SK-N-SH (cell line): ENCODE data around the gene OR51E2. TPM values are rescaled to one million over a fixed set of nuclear protein-coding genes. Genes with fewer than 3 reads are reported as not detected.

ENCODE experiments used
- CTCF ChIA-PET: fragments of 300-600, 350-600 bp; formaldehyde crosslinking; extraction: SDS; loops from one replicate; lab custom pipeline; 2021; lab: Yijun Ruan, JAX
- POLR2A ChIA-PET: fragments of 350-600 bp; sonication (Branson Sonifier 250); formaldehyde crosslinking; extraction: SDS; loops from one replicate; lab custom pipeline; 2020; ENCODE audit warnings: antibody characterized with exemption, inconsistent platforms; lab: Yijun Ruan, JAX
- DNase-seq: peaks from one replicate; pipeline ENCODE4 v3.0.0; 2012
- H2AFZ ChIP-seq: fragments of 200-600 bp; sonication (generic); 2 replicates; pipeline ENCODE4 v1.8.1; 2016; ENCODE audit warnings: antibody characterized with exemption, mild to moderate bottlenecking, low read depth
- H3F3A ChIP-seq: fragments of 200-600 bp; sonication (generic); replicated peaks from 2 replicates; pipeline ENCODE3; 2016; ENCODE audit warnings: antibody characterized with exemption, mild to moderate bottlenecking; ENCODE audit not compliant: insufficient read depth
- H3K27ac ChIP-seq, 2 experiments: fragments of 200-500 bp in 1 of 2; fragments of 200-600 bp in 1 of 2; sonication (Bioruptor generic) in 1 of 2; sonication (generic), shearing (Covaris generic) in 1 of 2; 2 replicates each; pipeline versions ENCODE4 v1.5.1 to v1.6.1; 2014 to 2016; ENCODE audit warnings: low read depth in 2 of 2, inconsistent platforms in 1 of 2, low read length in 1 of 2, mild to moderate bottlenecking in 1 of 2, mixed read lengths in 1 of 2
- H3K27me3 ChIP-seq: fragments of 200-600 bp; sonication (generic), shearing (Covaris generic); 2 replicates; pipeline ENCODE4 v1.6.1; 2016; ENCODE audit warnings: mixed run types; ENCODE audit not compliant: insufficient read depth
- H3K36me3 ChIP-seq, 2 experiments: fragments of 200-500 bp in 1 of 2; fragments of 200-600 bp in 1 of 2; sonication (Bioruptor generic) in 1 of 2; sonication (generic) in 1 of 2; replicated peaks in 1 of 2; 2 replicates each; pipeline versions ENCODE3 to v1.5.1; 2014 to 2016; ENCODE audit warnings: low read length in 1 of 2, mild to moderate bottlenecking in 1 of 2; ENCODE audit not compliant: insufficient read depth in 2 of 2, control insufficient read depth in 1 of 2
- H3K4me1 ChIP-seq, 2 experiments: fragments of 200-500 bp in 1 of 2; fragments of 200-600 bp in 1 of 2; sonication (Bioruptor generic) in 1 of 2; sonication (generic), shearing (Covaris generic) in 1 of 2; 2 replicates each; pipeline versions ENCODE4 v1.5.1 to v1.6.1; 2014 to 2016; ENCODE audit warnings: low read depth in 1 of 2, low read length in 1 of 2, mixed run types in 1 of 2; ENCODE audit not compliant: insufficient read depth in 2 of 2, control insufficient read depth in 1 of 2
- H3K4me2 ChIP-seq: fragments of 200-600 bp; sonication (generic), shearing (Covaris generic); 2 replicates; pipeline ENCODE4 v1.6.1; 2017; ENCODE audit warnings: mixed run types
- H3K4me3 ChIP-seq, 2 experiments: fragments of 200-500 bp in 1 of 2; fragments of 200-600 bp in 1 of 2; sonication (Bioruptor generic) in 1 of 2; sonication (generic), shearing (Covaris generic) in 1 of 2; 2 replicates each; pipeline versions ENCODE4 v1.5.1 to v1.8.1; 2014 to 2016; ENCODE audit warnings: low read depth in 2 of 2, inconsistent platforms in 1 of 2, low read length in 1 of 2, mild to moderate bottlenecking in 1 of 2, mixed read lengths in 1 of 2, moderate library complexity in 1 of 2
- H3K79me2 ChIP-seq: fragments of 200-600 bp; sonication (generic); 2 replicates; pipeline ENCODE4 v1.8.1; 2017; ENCODE audit warnings: mild to moderate bottlenecking; ENCODE audit not compliant: insufficient read depth
- H3K9ac ChIP-seq: fragments of 200-600 bp; sonication (generic); 2 replicates; pipeline ENCODE4 v1.6.1; 2017; ENCODE audit warnings: mixed run types
- H3K9me2 ChIP-seq: fragments of 200-600 bp; sonication (generic); 2 replicates; pipeline ENCODE4 v1.6.1; 2017; ENCODE audit warnings: mixed run types
- H3K9me3 ChIP-seq: fragments of 200-600 bp; sonication (generic); 2 replicates; pipeline ENCODE4 v1.6.1; 2017; ENCODE audit warnings: mixed run types, mild to moderate bottlenecking, moderate library complexity
- H4K20me1 ChIP-seq: fragments of 200-600 bp; sonication (generic); 2 replicates; pipeline ENCODE4 v1.6.1; 2017; ENCODE audit warnings: mild to moderate bottlenecking, mixed run types; ENCODE audit not compliant: insufficient read depth
- ELF1 ChIP-seq: IDR thresholded peaks from 2 replicates; pipeline ENCODE4 v1.4.0; 2012
- EP300 ChIP-seq, 2 experiments: IDR thresholded peaks; 2 replicates each; pipeline versions ENCODE4 v1.4.0 to v1.6.1; 2012; ENCODE audit warnings: borderline replicate concordance in 1 of 2, low read depth in 1 of 2, low read length in 1 of 2
- EZH2phosphoT487 ChIP-seq: fragments of 200-600 bp; sonication (generic); IDR thresholded peaks from 2 replicates; pipeline ENCODE4 v1.6.1; 2017; ENCODE audit warnings: low read depth, mixed run types, mild to moderate bottlenecking, antibody characterized with exemption, moderate library complexity, borderline replicate concordance
- FOSL2 ChIP-seq: IDR thresholded peaks from 2 replicates; pipeline ENCODE4 v1.4.0; 2012; ENCODE audit warnings: low read depth, mild to moderate bottlenecking, moderate library complexity, borderline replicate concordance
- FOXJ3 ChIP-seq: sonication (generic); formaldehyde crosslinking; IDR thresholded peaks from 2 replicates; pipeline ENCODE4 v1.5.1; 2020; ENCODE audit warnings: mild to moderate bottlenecking, missing genetic modification reagents
- FOXM1 ChIP-seq: IDR thresholded peaks from 2 replicates; pipeline ENCODE4 v1.4.0; 2012; ENCODE audit warnings: low read depth, mild to moderate bottlenecking
- GABPA ChIP-seq: IDR thresholded peaks from 2 replicates; pipeline ENCODE4 v1.4.0; 2012; ENCODE audit warnings: low read depth, mild to moderate bottlenecking
- IRF3 ChIP-seq: fragments of 150-350 bp; IDR thresholded peaks from 2 replicates; pipeline ENCODE4 v1.6.1; 2016; ENCODE audit warnings: mild to moderate bottlenecking, low read depth, low read length
- MXI1 ChIP-seq: IDR thresholded peaks from 2 replicates; pipeline ENCODE4 v1.6.1; 2012; ENCODE audit warnings: mild to moderate bottlenecking, low read depth, low read length, improper control_type of control experiment
- NFIC ChIP-seq: IDR thresholded peaks from 2 replicates; pipeline ENCODE4 v1.4.0; 2012; ENCODE audit warnings: borderline replicate concordance
- PBX3 ChIP-seq: IDR thresholded peaks from 2 replicates; pipeline ENCODE4; 2012
- POLR2AphosphoS5 ChIP-seq: IDR thresholded peaks from 2 replicates; pipeline ENCODE4 v1.6.1; 2012; ENCODE audit warnings: low read depth, low read length
- RAD21 ChIP-seq: IDR thresholded peaks from 2 replicates; pipeline ENCODE4 v1.6.1; 2012; ENCODE audit warnings: mild to moderate bottlenecking, low read length
- RCOR1 ChIP-seq: fragments of 150-350 bp; IDR thresholded peaks from 2 replicates; pipeline ENCODE4 v1.6.1; 2017; ENCODE audit warnings: antibody characterized with exemption, low read length
- RFX5 ChIP-seq: IDR thresholded peaks from 2 replicates; pipeline ENCODE4 v1.6.1; 2012; ENCODE audit warnings: mild to moderate bottlenecking, improper control_type of control experiment, low read length
- SIN3A ChIP-seq: IDR thresholded peaks from 2 replicates; pipeline ENCODE4 v1.6.1; 2012; ENCODE audit warnings: low read depth, mild to moderate bottlenecking, low read length, moderate library complexity, borderline replicate concordance
- TCF12 ChIP-seq: IDR thresholded peaks from 2 replicates; pipeline ENCODE4 v1.4.0; 2012
- TEAD4 ChIP-seq: IDR thresholded peaks from 2 replicates; pipeline ENCODE4 v1.4.0; 2012; ENCODE audit warnings: mild to moderate bottlenecking, borderline replicate concordance; ENCODE audit not compliant: insufficient read depth
- USF1 ChIP-seq: IDR thresholded peaks from 2 replicates; pipeline ENCODE4 v1.4.0; 2012; ENCODE audit warnings: low read depth, borderline replicate concordance
- USF2 ChIP-seq: fragments of 150-350 bp; IDR thresholded peaks from 2 replicates; pipeline ENCODE4 v1.6.1; 2017; ENCODE audit warnings: antibody characterized with exemption, low read length, low read depth, borderline replicate concordance
- YY1 ChIP-seq: IDR thresholded peaks from 2 replicates; pipeline ENCODE4 v1.4.0; 2012; ENCODE audit warnings: low read depth, mild to moderate bottlenecking
- ZBTB33 ChIP-seq: IDR thresholded peaks from 2 replicates; pipeline ENCODE4 v1.4.0; 2012; ENCODE audit warnings: low read depth, borderline replicate concordance
- WGBS: methylation state at CpG from one replicate; pipeline ENCODE4 v1.1.6; 2017; ENCODE audit warnings: low lambda C conversion rate; 5-methylcytosine and 5-hydroxymethylcytosine counted together
- polyA plus RNA-seq, 3 experiments: library from polyadenylated mRNA; depleted of rRNA; stranded (reverse); fragments of >200 nt; gene quantifications; 2 replicates each; pipeline ENCODE4 v1.2.3, GENCODE V29; 2012
- TF ChIP-seq, protein P1 (sequence below): IDR thresholded peaks from 2 replicates; pipeline ENCODE4 v1.4.0; 2012; ENCODE audit warnings: low read depth

Gene OR51E2
- polyA plus RNA-seq, 1 of the 3 experiments (the other 2 are of a cell fraction), result not detected

- TF ChIP-seq YY1, result no peak
- no peak for TF ChIP-seq FOSL2
- TF ChIP-seq NFIC, result no peak
- no peak for TF ChIP-seq GABPA
- no peak for TF ChIP-seq TEAD4
- no peak for TF ChIP-seq PBX3
- TF ChIP-seq FOXM1, result no peak
- TF ChIP-seq USF1, result no peak
- TF ChIP-seq POLR2AphosphoS5, result no peak
- TF ChIP-seq EZH2phosphoT487, result no peak
- no peak for TF ChIP-seq SIN3A
- TF ChIP-seq IRF3, result no peak
- no peak for TF ChIP-seq RAD21
- no peak for TF ChIP-seq ELF1
- H3K9ac ChIP-seq, result no peak overlapping the region
- DNase-seq, result no peak
- H3K27me3 ChIP-seq, result no peaks in the 10 kb centered on the region; the same call in 1 of the 2 replicates
- ChIA-PET POLR2A (no interaction called here), CTCF (no interaction called here)
- H3K36me3 ChIP-seq, result no peaks in the 10 kb centered on the region
- WGBS, result 8% methylated on average over 2 of the region's 2 CpGs
- no peaks in the 10 kb centered on the region for H3K9me3 ChIP-seq
- no peak overlapping the region for H2AFZ ChIP-seq
- H4K20me1 ChIP-seq, result no peaks in the 10 kb centered on the region
- no peaks in the 10 kb centered on the region for H3K79me2 ChIP-seq
- no peaks in the 10 kb centered on the region for H3K9me2 ChIP-seq
- H3K4me3 ChIP-seq, result no peak overlapping the region
- no peaks in the 10 kb centered on the region; a peak in 1 of 4 replicates for H3K4me1 ChIP-seq
- no peak overlapping the region for H3K4me2 ChIP-seq
- H3F3A ChIP-seq, result no peaks in the 10 kb centered on the region
- H3K27ac ChIP-seq, result no peak overlapping the region
These were observed 19.7 kb downstream of the OR51E2 start for GRCh38 chr11:4677948-4678347.

DNA sequence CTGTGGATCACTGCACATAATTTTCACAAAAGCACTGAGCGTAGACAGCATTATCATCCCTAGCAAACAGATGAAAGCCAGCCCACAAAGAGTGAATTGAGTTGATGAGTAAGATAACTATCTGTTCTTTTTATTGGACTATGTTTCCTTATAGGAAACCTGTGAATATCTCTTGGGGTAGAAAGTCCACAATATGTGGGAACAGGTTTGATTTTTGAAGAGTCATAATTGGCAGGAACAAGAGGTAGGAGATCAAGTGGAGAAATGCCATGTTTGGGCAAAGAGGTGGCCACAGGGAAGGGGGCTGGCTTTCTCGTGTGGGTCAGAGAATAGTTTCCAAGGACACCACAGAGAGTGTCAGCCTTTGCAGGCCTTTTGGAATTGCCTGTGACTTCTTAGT is 23.9 kb downstream of the OR51E2 start:
- Histone ChIP-seq H3K9me3 (no peaks in the 10 kb centered on the region), H2AFZ (no peak overlapping the region), H3K4me1 (no peaks in the 10 kb centered on the region), H4K20me1 (no peaks in the 10 kb centered on the region), H3K4me2 (no peak overlapping the region), H3F3A (no peaks in the 10 kb centered on the region), H3K79me2 (no peaks in the 10 kb centered on the region), H3K27me3 (no peaks in the 10 kb centered on the region; the same call in 1 of the 2 replicates)
- DNase-seq, result no peak
- WGBS, result 3% methylated on average over 2 of the region's 2 CpGs
- CTCF ChIA-PET, result no interaction called here
- TF ChIP-seq USF2, result no peak
- TF ChIP-seq FOXJ3 (CRISPR knock-in tag), result no peak
- no peak for TF ChIP-seq ZBTB33
- TF ChIP-seq EP300 (IDR thresholded peaks at IDR 0.05; ENCODE audit: borderline replicate concordance in 1 of 2, low read depth in 1 of 2, low read length in 1 of 2), result no peak
- no peak for TF ChIP-seq RFX5
- TF ChIP-seq MXI1, result no peak
- no peak for TF ChIP-seq TCF12
- TF ChIP-seq, protein P1, sequence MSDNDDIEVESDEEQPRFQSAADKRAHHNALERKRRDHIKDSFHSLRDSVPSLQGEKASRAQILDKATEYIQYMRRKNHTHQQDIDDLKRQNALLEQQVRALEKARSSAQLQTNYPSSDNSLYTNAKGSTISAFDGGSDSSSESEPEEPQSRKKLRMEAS, result no peak
- TF ChIP-seq IRF3, result no peak
- TF ChIP-seq GABPA, result no peak
- no peak for TF ChIP-seq FOSL2
- TF ChIP-seq RCOR1, result no peak
- TF ChIP-seq, all 33 proteins: peak for 0
- H3K27ac ChIP-seq, result no peak overlapping the region
- H3K4me3 ChIP-seq, result no peak overlapping the region
- POLR2A ChIA-PET, result no interaction called here
- H3K9ac ChIP-seq, result no peak overlapping the region
- H3K36me3 ChIP-seq, result no peaks in the 10 kb centered on the region
- H3K9me2 ChIP-seq, result no peaks in the 10 kb centered on the region
